ENCODE data around the gene ISG20L2.

DNA sequence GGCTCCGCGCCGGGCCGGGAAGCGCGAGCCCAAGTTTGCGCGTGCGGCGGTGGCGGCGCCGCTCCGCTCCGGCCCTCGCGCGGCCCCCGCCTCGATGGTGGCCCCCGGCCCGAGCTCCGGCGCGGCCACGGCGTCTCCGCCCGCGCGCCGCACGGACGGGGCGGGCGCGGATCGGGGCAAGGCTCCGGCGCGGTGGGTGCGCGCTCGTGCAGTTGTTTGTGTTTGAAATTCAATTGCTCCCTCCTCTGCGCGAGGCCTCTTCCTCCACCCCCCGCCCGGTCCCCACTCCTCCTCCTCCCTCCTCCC lies 22.8 kb upstream of the ISG20L2 start, which contains the start of gene HDGF:
- TF ChIP-seq, protein P1, sequence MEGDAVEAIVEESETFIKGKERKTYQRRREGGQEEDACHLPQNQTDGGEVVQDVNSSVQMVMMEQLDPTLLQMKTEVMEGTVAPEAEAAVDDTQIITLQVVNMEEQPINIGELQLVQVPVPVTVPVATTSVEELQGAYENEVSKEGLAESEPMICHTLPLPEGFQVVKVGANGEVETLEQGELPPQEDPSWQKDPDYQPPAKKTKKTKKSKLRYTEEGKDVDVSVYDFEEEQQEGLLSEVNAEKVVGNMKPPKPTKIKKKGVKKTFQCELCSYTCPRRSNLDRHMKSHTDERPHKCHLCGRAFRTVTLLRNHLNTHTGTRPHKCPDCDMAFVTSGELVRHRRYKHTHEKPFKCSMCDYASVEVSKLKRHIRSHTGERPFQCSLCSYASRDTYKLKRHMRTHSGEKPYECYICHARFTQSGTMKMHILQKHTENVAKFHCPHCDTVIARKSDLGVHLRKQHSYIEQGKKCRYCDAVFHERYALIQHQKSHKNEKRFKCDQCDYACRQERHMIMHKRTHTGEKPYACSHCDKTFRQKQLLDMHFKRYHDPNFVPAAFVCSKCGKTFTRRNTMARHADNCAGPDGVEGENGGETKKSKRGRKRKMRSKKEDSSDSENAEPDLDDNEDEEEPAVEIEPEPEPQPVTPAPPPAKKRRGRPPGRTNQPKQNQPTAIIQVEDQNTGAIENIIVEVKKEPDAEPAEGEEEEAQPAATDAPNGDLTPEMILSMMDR (IDR thresholded peaks at IDR 0.05; ENCODE audit: low read depth, low read length, poor library complexity, severe bottlenecking): no peak
- TF ChIP-seq EZH2phosphoT487 (IDR thresholded peaks at IDR 0.05; ENCODE audit: borderline replicate concordance, low read length): no peak
